ENCODE measurements around the gene EDAR. TPM values are rescaled to one million over a fixed set of nuclear protein-coding genes. Genes with fewer than 3 reads are reported as not detected.

EDAR gene
- total RNA-seq, 2 donors from 2014 or later: not detected

GRCh38 chr2:108904680-108905079, 84.3 kb downstream of the EDAR start:
- Histone ChIP-seq H3K4me1 (ENCODE audit: control insufficient read depth in 1 of 2, low read depth in 2 of 2) (peaks cover 6 to 14% of the 10 kb centered on the region in 2 donors), H3K9me3 (no peaks in the 10 kb centered on the region), H3K27me3 (replicated peaks; ENCODE audit: insufficient read depth) (no peaks in the 10 kb centered on the region), H3K36me3 (no peaks in the 10 kb centered on the region), H3K27ac (no peak overlapping the region), H3K4me3 (no peak overlapping the region)
- TF ChIP-seq CTCF (IDR thresholded peaks at IDR 0.05): no peak
- ATAC-seq (ENCODE audit: insufficient number of reproducible peaks, low FRiP score, low read depth) (no peak), DNase-seq (ENCODE audit: low spot score) (no peak)

GRCh38 chr2:108898315-108899082, 90.5 kb downstream of the EDAR start:
- DNase-seq (ENCODE audit: low spot score) (no peak), ATAC-seq (ENCODE audit: insufficient number of reproducible peaks, low FRiP score, low read depth) (no peak)
- H3K4me3 ChIP-seq: no peak overlapping the region
- H3K27me3 ChIP-seq (replicated peaks; ENCODE audit: insufficient read depth): no peaks in the 10 kb centered on the region
- no peaks in the 10 kb centered on the region for H3K9me3 ChIP-seq
- no peak overlapping the region for H3K27ac ChIP-seq
- H3K4me1 ChIP-seq (ENCODE audit: control insufficient read depth in 1 of 2, low read depth in 2 of 2): no peaks in the 10 kb centered on the region
- TF ChIP-seq CTCF (IDR thresholded peaks at IDR 0.05): no peak
- H3K36me3 ChIP-seq: no peaks in the 10 kb centered on the region

GRCh38 chr2:108896741-108897140, 92.3 kb downstream of the EDAR start:
- no peak overlapping the region for H3K27ac ChIP-seq
- no peak overlapping the region for H3K4me3 ChIP-seq
- no peak for TF ChIP-seq CTCF (IDR thresholded peaks at IDR 0.05)
- H3K27me3 ChIP-seq (replicated peaks; ENCODE audit: insufficient read depth): no peaks in the 10 kb centered on the region
- H3K9me3 ChIP-seq: no peaks in the 10 kb centered on the region
- no peak for DNase-seq (ENCODE audit: low spot score)
- H3K4me1 ChIP-seq (ENCODE audit: control insufficient read depth in 1 of 2, low read depth in 2 of 2): no peaks in the 10 kb centered on the region
- H3K36me3 ChIP-seq: no peaks in the 10 kb centered on the region
- no peak for ATAC-seq (ENCODE audit: insufficient number of reproducible peaks, low FRiP score, low read depth)

- Histone ChIP-seq H3K27me3 (replicated peaks; ENCODE audit: insufficient read depth) (no peaks in the 10 kb centered on the region), H3K9me3 (peaks cover 6% of the 10 kb centered on the region), H3K4me1 (ENCODE audit: control insufficient read depth in 1 of 2, low read depth in 2 of 2) (no peaks in the 10 kb centered on the region), H3K4me3 (no peak overlapping the region), H3K36me3 (no peaks in the 10 kb centered on the region), H3K27ac (no peak overlapping the region)
- ATAC-seq (ENCODE audit: insufficient number of reproducible peaks, low FRiP score, low read depth) (no peak), DNase-seq (ENCODE audit: low spot score) (no peak)
- no peak for TF ChIP-seq CTCF (IDR thresholded peaks at IDR 0.05)
Measured at GRCh38 chr2:108895188-108895587, 93.8 kb downstream of the EDAR start.

- H3K27ac ChIP-seq: no peak overlapping the region
- H3K4me1 ChIP-seq (ENCODE audit: control insufficient read depth in 1 of 2, low read depth in 2 of 2): no peaks in the 10 kb centered on the region
- H3K9me3 ChIP-seq: peaks cover 10% of the 10 kb centered on the region
- no peak overlapping the region for H3K4me3 ChIP-seq
- TF ChIP-seq CTCF (IDR thresholded peaks at IDR 0.05): no peak
- ATAC-seq (ENCODE audit: insufficient number of reproducible peaks, low FRiP score, low read depth): no peak
- H3K36me3 ChIP-seq: no peaks in the 10 kb centered on the region
- no peaks in the 10 kb centered on the region for H3K27me3 ChIP-seq (replicated peaks; ENCODE audit: insufficient read depth)
- no peak for DNase-seq (ENCODE audit: low spot score)
Measured at GRCh38 chr2:108894766-108895165, 94.3 kb downstream of the EDAR start.

Measured in thoracic aorta (tissue), 2 donors.